ENCODE data around the gene NOL9. TPM values are rescaled to one million over a fixed set of nuclear protein-coding genes. Genes with fewer than 3 reads are reported as not detected.

NOL9 gene
- total and polyA plus RNA-seq, 9 of the 15 experiments (the other 6 are each of a cell fraction or from before 2014, with no cell fraction given) = 5.6 to 76.5 (median 47.3) TPM

DNA sequence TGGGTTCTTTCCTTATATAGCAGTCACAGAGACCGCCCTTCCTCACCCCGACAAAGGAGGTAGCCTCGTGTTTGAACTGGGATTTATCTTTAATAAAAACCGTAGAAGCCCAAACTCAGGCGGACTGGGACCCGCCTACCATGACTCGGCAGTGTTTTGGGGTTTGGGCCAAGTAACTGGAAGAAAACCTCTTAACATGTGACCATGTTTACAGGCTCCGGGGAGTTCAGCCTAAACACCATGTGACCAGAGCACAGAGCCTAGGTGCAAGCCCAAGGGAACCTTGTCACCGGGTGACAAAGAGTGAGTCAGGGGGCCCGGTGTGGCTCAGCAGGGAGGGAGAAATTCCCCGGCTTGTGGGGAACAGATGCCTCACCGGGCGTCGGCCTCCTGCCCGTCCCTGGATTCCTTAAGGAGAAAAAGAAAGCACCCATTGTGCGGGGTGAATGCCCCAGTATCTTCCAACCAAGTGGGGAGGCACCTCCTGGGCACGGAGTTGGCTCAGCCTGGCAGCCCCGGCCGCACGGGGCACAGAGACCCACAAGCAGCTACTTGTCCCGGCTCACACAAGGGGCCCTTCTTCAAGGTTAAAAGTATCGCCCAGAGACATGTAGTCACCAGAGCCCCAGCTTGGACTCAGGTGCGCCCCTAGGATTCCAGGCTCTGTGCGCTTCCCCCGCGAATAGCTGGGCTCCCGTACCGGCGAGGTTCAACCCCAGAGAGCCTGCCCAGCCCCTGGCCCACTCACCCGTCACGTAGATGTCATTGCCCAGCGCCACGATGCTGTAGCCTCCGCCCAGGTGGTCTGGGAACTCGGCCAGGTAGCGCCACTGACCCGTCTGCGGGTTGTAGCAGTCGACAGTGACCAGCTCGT lies 47.0 kb upstream of the NOL9 start (continued):
- TF ChIP-seq NONO (IDR thresholded peaks at IDR 0.05; ENCODE audit: low read depth in 2 of 2, low read length in 1 of 2) (0 out of 4 replicates have a peak, but pooled peaks of 1 of the 2 experiments have one; percentile 16), TARDBP (IDR thresholded peaks at IDR 0.05) (no peak), CBFB (CRISPR knock-in tag; IDR thresholded peaks at IDR 0.05) (peak; percentile 29; the same call in 1 of the 2 replicates), TRIM24 (IDR thresholded peaks at IDR 0.05) (no peak), CTBP1 (IDR thresholded peaks at IDR 0.05; ENCODE audit: borderline replicate concordance) (0 out of 2 replicates have a peak, but pooled peaks have one; percentile 38), TAF15 (IDR thresholded peaks at IDR 0.05; ENCODE audit: low read depth, low read length) (no peak), E2F4 (CRISPR knock-in tag; IDR thresholded peaks at IDR 0.05; ENCODE audit: low read depth) (0 out of 2 replicates have a peak, but pooled peaks have one; percentile 28), CCNT2 (IDR thresholded peaks at IDR 0.05; ENCODE audit: borderline replicate concordance, extremely low read depth, insufficient read length, low read depth, low read length) (no peak), ATF7 (IDR thresholded peaks at IDR 0.05) (peak; percentile 61; the same call in 1 of the 2 replicates), ARID4B (CRISPR knock-in tag; IDR thresholded peaks at IDR 0.05) (peak; percentile 93; the same call in 1 of the 2 replicates), CBX8 (IDR thresholded peaks at IDR 0.05; ENCODE audit: borderline replicate concordance, extremely low read depth, low read depth, low read length, poor library complexity, severe bottlenecking) (no peak)
